ENCODE data around the gene KLHDC4. TPM values are rescaled to one million over a fixed set of nuclear protein-coding genes. Genes with fewer than 3 reads are reported as not detected.
"Not testable (repeated sequence)": the region's sequence is repeated elsewhere in the genome, so short reads cannot be mapped to it uniquely, and the experiment has no call there.

KLHDC4 gene
- total and polyA plus RNA-seq, 2 experiments from 2014 or later: 23.0 to 41.1 TPM

GRCh38 chr16:87778476-87778829, 12.7 kb upstream of the KLHDC4 start (continued):
- TF ChIP-seq, protein P1, sequence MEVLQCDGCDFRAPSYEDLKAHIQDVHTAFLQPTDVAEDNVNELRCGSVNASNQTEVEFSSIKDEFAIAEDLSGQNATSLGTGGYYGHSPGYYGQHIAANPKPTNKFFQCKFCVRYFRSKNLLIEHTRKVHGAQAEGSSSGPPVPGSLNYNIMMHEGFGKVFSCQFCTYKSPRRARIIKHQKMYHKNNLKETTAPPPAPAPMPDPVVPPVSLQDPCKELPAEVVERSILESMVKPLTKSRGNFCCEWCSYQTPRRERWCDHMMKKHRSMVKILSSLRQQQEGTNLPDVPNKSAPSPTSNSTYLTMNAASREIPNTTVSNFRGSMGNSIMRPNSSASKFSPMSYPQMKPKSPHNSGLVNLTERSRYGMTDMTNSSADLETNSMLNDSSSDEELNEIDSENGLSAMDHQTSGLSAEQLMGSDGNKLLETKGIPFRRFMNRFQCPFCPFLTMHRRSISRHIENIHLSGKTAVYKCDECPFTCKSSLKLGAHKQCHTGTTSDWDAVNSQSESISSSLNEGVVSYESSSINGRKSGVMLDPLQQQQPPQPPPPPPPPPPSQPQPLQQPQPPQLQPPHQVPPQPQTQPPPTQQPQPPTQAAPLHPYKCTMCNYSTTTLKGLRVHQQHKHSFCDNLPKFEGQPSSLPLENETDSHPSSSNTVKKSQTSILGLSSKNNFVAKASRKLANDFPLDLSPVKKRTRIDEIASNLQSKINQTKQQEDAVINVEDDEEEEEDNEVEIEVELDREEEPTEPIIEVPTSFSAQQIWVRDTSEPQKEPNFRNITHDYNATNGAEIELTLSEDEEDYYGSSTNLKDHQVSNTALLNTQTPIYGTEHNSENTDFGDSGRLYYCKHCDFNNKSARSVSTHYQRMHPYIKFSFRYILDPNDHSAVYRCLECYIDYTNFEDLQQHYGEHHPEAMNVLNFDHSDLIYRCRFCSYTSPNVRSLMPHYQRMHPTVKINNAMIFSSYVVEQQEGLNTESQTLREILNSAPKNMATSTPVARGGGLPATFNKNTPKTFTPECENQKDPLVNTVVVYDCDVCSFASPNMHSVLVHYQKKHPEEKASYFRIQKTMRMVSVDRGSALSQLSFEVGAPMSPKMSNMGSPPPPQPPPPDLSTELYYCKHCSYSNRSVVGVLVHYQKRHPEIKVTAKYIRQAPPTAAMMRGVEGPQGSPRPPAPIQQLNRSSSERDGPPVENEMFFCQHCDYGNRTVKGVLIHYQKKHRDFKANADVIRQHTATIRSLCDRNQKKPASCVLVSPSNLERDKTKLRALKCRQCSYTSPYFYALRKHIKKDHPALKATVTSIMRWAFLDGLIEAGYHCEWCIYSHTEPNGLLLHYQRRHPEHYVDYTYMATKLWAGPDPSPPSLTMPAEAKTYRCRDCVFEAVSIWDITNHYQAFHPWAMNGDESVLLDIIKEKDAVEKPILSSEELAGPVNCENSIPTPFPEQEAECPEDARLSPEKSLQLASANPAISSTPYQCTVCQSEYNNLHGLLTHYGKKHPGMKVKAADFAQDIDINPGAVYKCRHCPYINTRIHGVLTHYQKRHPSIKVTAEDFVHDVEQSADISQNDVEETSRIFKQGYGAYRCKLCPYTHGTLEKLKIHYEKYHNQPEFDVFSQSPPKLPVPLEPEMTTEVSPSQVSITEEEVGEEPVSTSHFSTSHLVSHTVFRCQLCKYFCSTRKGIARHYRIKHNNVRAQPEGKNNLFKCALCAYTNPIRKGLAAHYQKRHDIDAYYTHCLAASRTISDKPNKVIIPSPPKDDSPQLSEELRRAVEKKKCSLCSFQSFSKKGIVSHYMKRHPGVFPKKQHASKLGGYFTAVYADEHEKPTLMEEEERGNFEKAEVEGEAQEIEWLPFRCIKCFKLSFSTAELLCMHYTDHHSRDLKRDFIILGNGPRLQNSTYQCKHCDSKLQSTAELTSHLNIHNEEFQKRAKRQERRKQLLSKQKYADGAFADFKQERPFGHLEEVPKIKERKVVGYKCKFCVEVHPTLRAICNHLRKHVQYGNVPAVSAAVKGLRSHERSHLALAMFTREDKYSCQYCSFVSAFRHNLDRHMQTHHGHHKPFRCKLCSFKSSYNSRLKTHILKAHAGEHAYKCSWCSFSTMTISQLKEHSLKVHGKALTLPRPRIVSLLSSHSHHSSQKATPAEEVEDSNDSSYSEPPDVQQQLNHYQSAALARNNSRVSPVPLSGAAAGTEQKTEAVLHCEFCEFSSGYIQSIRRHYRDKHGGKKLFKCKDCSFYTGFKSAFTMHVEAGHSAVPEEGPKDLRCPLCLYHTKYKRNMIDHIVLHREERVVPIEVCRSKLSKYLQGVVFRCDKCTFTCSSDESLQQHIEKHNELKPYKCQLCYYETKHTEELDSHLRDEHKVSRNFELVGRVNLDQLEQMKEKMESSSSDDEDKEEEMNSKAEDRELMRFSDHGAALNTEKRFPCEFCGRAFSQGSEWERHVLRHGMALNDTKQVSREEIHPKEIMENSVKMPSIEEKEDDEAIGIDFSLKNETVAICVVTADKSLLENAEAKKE (CRISPR knock-in tag; IDR thresholded peaks at IDR 0.05): no peak
- TF ChIP-seq CREB1 (CRISPR knock-in tag; IDR thresholded peaks at IDR 0.05; ENCODE audit: low read depth) (no peak), POLR2AphosphoS5 (IDR thresholded peaks at IDR 0.05; ENCODE audit: low read depth) (no peak)

- not testable (repeated sequence) for H3K27me3 Mint-ChIP-seq (ENCODE audit: insufficient read depth, low read depth, poor library complexity); H3K4me1 Mint-ChIP-seq; H3K27ac ChIP-seq (ENCODE audit: low read depth); H3K4me2 ChIP-seq; ATAC-seq; H3K27me3 ChIP-seq (ENCODE audit: insufficient read depth); H3F3A ChIP-seq (replicated peaks; ENCODE audit: low read depth); H3K4me3 Mint-ChIP-seq; H3K9me3 Mint-ChIP-seq; H3K4me1 ChIP-seq (ENCODE audit: insufficient read depth); H3K27ac Mint-ChIP-seq; H3K9me2 ChIP-seq (ENCODE audit: insufficient read depth); H3K36me3 ChIP-seq (ENCODE audit: insufficient read depth); H2AFZ ChIP-seq; H3K4me3 ChIP-seq; DNase-seq (ENCODE audit: low spot score); H4K20me1 ChIP-seq (replicated peaks; ENCODE audit: insufficient read depth); H3K79me2 ChIP-seq (replicated peaks; ENCODE audit: insufficient read depth); H3K36me3 Mint-ChIP-seq (ENCODE audit: low read depth)
Measured at GRCh38 chr16:87773836-87774235, 8.1 kb upstream of the KLHDC4 start.

GRCh38 chr16:87767456-87767855, 1.7 kb upstream of the KLHDC4 start:
- peaks cover 36% of the 10 kb centered on the region for H3K79me2 ChIP-seq (replicated peaks; ENCODE audit: insufficient read depth)
- peak overlapping the region; percentile 100; the same call in 2 of the 3 replicates for H3K4me3 Mint-ChIP-seq
- H2AFZ ChIP-seq: not testable (repeated sequence)

More at GRCh38 chr16:87767456-87767855, 1.7 kb upstream of the KLHDC4 start:
- ATAC-seq; H3K9me3 Mint-ChIP-seq; H3K27ac ChIP-seq (ENCODE audit: low read depth); H3K36me3 ChIP-seq (ENCODE audit: insufficient read depth); H3K4me1 Mint-ChIP-seq; H3K9me2 ChIP-seq (ENCODE audit: insufficient read depth); H3K4me2 ChIP-seq; H3K27me3 ChIP-seq (ENCODE audit: insufficient read depth); DNase-seq (ENCODE audit: low spot score); H3K27me3 Mint-ChIP-seq (ENCODE audit: insufficient read depth, low read depth, poor library complexity); H3K27ac Mint-ChIP-seq; H3K4me1 ChIP-seq (ENCODE audit: insufficient read depth); H3K4me3 ChIP-seq: not testable (repeated sequence)
- peaks cover 21% of the 10 kb centered on the region for H3K36me3 Mint-ChIP-seq (ENCODE audit: low read depth)
- H3F3A ChIP-seq (replicated peaks; ENCODE audit: low read depth): 0 out of 2 replicates have a peak, but pooled peaks cover 11% of the 10 kb centered on the region
- H4K20me1 ChIP-seq (replicated peaks; ENCODE audit: insufficient read depth): peaks cover 18% of the 10 kb centered on the region

All from GM23338 (cell line).